HG03039 (cell line): ENCODE data around the gene WFS1.

ENCODE experiments used
- ATAC-seq: cut with Tn5 transposase; IDR thresholded peaks from one replicate; pipeline ENCODE4 v1.9.1; 2021; ENCODE audit warnings: mild to moderate bottlenecking, moderate library complexity; ENCODE audit not compliant: unreplicated experiment

WFS1 gene

GRCh38 chr4:6298852-6299251 is 29.2 kb downstream of the WFS1 start:
- ATAC-seq = no peak

GRCh38 chr4:6299875-6300274 is 30.2 kb downstream of the WFS1 start:
- ATAC-seq = no peak

GRCh38 chr4:6300359-6300758 is 30.7 kb downstream of the WFS1 start:
- ATAC-seq = no peak

DNA sequence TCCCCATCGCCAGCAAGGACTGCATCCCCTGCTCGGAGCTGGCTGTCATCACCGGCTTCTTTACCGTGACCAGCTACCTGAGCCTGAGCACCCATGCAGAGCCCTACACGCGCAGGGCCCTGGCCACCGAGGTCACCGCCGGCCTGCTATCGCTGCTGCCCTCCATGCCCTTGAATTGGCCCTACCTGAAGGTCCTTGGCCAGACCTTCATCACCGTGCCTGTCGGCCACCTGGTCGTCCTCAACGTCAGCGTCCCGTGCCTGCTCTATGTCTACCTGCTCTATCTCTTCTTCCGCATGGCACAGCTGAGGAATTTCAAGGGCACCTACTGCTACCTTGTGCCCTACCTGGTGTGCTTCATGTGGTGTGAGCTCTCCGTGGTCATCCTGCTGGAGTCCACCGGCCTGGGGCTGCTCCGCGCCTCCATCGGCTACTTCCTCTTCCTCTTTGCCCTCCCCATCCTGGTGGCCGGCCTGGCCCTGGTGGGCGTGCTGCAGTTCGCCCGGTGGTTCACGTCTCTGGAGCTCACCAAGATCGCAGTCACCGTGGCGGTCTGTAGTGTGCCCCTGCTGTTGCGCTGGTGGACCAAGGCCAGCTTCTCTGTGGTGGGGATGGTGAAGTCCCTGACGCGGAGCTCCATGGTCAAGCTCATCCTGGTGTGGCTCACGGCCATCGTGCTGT is 31.5 kb downstream of the WFS1 start:
- ATAC-seq = no peak

DNA sequence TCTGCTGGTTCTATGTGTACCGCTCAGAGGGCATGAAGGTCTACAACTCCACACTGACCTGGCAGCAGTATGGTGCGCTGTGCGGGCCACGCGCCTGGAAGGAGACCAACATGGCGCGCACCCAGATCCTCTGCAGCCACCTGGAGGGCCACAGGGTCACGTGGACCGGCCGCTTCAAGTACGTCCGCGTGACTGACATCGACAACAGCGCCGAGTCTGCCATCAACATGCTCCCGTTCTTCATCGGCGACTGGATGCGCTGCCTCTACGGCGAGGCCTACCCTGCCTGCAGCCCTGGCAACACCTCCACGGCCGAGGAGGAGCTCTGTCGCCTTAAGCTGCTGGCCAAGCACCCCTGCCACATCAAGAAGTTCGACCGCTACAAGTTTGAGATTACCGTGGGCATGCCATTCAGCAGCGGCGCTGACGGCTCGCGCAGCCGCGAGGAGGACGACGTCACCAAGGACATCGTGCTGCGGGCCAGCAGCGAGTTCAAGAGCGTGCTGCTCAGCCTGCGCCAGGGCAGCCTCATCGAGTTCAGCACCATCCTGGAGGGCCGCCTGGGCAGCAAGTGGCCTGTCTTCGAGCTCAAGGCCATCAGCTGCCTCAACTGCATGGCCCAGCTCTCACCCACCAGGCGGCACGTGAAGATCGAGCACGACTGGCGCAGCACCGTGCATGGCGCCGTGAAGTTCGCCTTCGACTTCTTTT is 32.2 kb downstream of the WFS1 start:
- no peak for ATAC-seq

GRCh38 chr4:6302869-6303268 is 33.2 kb downstream of the WFS1 start:
- ATAC-seq = no peak

GRCh38 chr4:6303943-6304342 is 34.3 kb downstream of the WFS1 start:
- no peak for ATAC-seq

GRCh38 chr4:6306299-6306698 is 36.6 kb downstream of the WFS1 start:
- ATAC-seq = no peak

DNA sequence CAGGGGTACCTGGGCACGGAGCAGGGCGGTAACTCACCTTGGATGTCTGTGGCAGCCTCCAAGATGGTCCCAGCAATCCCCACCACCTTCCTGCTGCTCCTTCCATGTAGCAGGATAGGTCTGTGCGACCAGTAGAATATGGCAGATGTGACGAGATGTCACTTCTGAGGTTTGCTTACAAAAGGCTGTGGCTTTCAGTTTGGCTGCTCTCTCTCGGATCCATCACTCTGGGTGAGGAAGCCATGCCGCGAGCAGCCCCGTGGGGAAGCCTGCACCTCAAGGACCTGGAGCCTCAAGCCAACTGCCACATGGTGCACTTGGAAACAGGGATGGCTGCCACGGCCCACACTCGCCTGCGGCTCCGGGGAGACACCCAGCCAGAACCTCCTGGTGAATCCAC is 37.6 kb downstream of the WFS1 start:
- no peak for ATAC-seq

DNA sequence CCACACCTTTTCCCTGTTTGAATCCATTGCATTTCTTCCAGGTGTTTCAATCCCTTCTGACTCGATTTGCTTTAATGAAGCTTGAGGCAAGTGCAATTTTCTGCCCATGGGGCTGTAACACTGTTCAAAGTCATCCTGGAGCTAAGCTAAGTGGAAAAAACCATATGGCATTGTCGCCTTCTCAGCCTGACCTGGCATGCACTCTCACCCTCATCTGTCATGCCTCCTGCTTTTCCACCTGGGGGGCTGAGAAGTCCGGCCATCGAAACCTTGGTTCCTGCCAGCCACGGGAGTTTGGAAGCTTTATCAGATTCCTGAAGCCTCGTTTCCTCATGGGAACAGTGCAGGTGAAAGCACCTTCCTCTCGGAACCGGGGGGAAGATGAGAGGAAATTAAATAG is 38.2 kb downstream of the WFS1 start:
- no peak for ATAC-seq

GRCh38 chr4:6308899-6309643 is 39.4 kb downstream of the WFS1 start:
- no peak for ATAC-seq

- no peak for ATAC-seq
Measured at GRCh38 chr4:6309777-6310176, 40.1 kb downstream of the WFS1 start.

- ATAC-seq = no peak
Measured at GRCh38 chr4:6313216-6313615, 43.6 kb downstream of the WFS1 start.

- no peak for ATAC-seq
Measured at GRCh38 chr4:6316461-6317003, 46.9 kb downstream of the WFS1 start.

GRCh38 chr4:6318206-6318605 is 48.6 kb downstream of the WFS1 start:
- ATAC-seq = no peak

DNA sequence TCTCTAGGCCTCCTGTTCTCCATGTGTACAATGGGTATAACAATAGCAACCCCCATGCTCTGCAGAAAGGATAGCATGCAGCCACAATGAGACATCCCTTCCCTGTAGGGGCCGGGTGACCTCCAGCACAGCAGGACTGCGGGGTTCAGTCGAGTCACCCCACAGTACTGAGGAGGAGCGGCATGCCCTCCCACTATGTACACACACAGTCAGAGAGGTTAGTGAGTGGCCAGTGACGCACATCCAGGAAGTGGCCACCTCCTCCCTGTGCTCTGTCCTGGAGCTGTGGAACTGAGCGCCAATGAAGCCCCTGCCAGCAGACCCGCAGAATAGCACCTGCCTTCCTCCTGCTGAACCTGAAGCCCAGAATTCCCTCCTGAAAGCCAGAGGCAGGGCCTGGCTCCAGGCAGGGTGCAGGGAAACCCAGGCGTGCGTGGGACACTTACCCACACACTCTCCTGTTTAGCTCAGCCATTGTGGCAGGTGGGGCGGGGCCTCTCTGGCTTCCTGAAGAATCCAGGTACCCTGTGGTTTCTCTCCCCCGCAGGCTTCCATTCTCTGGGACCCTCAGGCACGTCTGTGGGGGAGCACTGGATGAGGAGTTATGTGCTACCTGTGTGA is 50.0 kb downstream of the WFS1 start:
- no peak for ATAC-seq

- no peak for ATAC-seq
Measured at GRCh38 chr4:6320663-6321062, 51.0 kb downstream of the WFS1 start.

GRCh38 chr4:6321361-6321760 is 51.7 kb downstream of the WFS1 start:
- no peak for ATAC-seq

DNA sequence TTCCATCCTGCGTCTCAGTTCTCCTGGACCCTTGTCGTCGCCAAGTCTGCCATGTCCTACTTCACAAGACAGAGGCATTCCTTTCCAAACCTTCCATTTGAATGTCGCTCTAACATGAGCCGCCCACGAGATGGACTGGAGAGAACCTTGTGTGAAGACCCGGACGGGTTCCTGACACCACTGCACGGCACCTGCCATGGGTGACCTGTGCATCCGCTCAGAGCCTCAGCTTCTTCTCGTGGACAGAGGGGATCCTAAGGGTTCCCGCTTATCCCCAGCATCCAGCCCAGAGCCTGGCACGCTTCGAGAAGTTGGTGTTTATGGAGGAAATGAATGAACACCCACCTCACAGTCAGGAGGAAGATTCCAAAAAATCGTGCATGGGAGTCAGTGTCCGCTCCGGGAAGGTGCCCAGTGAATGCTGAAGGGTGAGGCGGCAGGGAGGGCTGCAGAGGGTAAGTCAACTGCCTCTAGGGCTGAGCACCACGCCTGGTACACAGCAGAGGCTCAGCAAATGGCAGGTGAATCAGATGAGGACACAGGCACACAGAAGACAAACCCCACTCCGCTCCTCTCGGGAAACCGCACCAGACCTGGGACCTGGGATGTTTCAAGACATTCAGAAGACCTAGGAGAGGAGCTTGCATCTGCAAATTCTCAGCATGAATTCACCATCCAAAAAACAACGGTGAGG is 52.6 kb downstream of the WFS1 start:
- ATAC-seq = no peak

DNA sequence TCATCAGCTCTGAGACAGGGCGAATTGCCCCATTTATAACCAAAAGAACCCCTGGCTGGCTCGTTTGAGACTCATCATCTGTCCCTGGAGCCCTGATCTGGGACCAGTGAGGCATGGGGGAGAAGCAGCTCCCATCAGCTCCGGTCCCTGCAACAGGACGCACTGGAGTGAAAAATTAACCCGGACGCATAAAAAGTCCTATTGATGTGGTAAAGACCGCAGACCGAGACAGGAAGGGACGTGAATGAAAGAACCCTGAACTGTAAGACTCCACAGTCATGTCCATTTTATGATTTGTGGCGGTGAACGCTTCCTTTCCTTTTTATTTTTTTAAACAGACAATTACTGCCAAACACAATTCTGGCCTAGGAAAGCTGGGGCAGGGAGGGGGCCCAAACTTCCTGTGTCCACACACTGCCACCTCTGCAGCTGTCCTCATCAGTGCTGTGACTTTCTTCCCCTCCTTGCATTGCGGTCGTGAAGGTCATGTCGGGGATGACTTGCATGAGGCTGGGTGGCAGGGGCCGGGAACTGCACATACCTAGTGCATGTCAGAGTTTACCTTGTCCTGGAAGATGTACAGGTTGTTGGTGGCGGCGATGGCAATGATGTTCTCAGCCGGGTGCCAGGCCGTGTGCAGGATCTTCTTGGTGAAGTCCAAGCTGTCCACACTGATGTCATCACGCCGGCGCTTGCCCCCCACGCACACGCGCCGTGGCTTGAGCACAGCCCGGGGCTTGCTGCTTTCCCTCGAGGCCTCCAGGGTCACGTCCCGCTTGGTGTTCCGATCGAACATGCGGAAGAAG is 53.3 kb downstream of the WFS1 start:
- no peak for ATAC-seq
